Forelimb muscle (tissue), 1 donor: ENCODE data around the gene CABLES2. TPM values are rescaled to one million over a fixed set of nuclear protein-coding genes. Genes with fewer than 3 reads are reported as not detected.

Experiments used
- DNase-seq: peaks from one replicate; pipeline ENCODE4 v3.0.0-alpha.2; 2013; ENCODE audit warnings: low read depth
- polyA plus RNA-seq: library from polyadenylated mRNA; unstranded; fragments of 120-200 nt; gene quantifications from one replicate; pipeline ENCODE4 v1.2.1, GENCODE V29; 2013; ENCODE audit not compliant: insufficient read length

CABLES2 gene
- polyA plus RNA-seq, 1 donor = 4.4 TPM

DNA sequence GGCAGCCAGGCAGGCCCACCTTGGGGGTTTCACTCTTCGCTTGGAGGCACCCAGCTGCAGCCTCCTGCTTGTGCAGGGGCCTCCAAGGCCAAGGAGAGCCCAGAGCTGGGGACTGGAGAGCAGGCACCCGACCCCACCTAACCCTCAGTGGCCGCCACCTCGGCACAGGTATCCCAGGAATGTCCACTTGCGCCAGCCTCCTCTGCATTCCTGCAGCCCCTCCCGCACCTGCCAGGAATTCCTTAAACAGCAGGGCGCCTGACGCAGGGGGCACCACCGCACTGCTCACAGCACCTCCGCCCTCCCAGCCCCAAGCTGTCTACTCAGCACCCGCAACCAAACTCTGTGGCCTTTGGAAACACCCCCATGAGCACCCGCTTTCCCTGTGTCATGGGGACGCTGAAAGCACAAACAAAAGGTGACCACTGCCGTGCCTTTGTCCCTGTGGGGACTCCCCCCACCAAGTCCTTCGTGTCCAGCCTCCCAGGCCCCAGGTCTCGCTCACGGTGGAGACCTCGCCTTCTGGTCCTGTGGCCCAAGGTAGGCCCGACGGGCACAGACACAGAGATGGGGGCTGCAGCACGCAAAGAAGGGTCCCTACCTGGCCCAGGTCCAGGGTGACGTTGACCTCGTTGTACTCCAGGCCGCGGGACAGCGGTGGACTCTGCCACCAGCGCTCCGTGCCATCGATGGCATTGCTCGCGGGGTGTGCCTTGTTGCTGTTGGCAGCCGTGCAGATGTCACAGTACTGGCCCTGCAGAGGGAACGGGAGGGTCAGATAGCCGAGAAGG, 45.1 kb downstream of the CABLES2 start:
- no peak for DNase-seq

GRCh38 chr20:62360854-62361798, 46.0 kb downstream of the CABLES2 start:
- DNase-seq = no peak

DNA sequence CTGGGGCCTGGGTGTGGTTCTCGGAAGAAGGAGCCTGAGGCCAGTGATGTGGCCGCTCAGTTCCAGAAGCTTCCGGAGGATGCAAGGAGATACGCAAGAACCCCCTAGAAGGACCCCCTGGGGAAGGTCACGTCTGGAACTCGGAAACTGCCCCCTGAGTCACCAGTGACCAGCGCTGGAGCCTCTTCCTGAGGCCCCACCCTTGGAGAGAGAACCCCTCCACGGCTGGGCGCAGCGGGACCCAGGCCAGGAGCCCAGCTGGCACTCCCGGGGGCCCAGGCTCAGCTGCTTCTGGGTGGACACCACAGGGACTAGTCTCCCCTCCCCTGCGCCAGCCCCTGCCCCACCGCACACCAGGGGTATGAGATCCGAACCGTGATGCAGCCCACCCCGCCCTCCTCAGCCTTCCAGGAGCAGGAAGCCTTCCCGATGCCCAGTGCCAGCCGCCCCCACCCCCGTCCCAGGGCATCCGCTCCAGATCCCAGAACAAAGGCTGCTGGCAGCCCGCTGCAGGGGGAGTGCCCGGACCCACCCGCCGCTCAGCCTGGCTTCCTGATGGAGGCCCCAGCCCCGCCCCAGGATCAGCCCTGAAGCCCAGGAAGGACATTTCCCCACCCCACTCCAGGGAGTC, 47.5 kb downstream of the CABLES2 start:
- no peak for DNase-seq

- no peak for DNase-seq
These were observed 48.0 kb downstream of the CABLES2 start for GRCh38 chr20:62359043-62359490.

GRCh38 chr20:62358171-62359042, 48.7 kb downstream of the CABLES2 start:
- DNase-seq = no peak

GRCh38 chr20:62357681-62358080, 49.4 kb downstream of the CABLES2 start:
- DNase-seq = no peak

GRCh38 chr20:62357187-62357667, 49.9 kb downstream of the CABLES2 start:
- no peak for DNase-seq

DNA sequence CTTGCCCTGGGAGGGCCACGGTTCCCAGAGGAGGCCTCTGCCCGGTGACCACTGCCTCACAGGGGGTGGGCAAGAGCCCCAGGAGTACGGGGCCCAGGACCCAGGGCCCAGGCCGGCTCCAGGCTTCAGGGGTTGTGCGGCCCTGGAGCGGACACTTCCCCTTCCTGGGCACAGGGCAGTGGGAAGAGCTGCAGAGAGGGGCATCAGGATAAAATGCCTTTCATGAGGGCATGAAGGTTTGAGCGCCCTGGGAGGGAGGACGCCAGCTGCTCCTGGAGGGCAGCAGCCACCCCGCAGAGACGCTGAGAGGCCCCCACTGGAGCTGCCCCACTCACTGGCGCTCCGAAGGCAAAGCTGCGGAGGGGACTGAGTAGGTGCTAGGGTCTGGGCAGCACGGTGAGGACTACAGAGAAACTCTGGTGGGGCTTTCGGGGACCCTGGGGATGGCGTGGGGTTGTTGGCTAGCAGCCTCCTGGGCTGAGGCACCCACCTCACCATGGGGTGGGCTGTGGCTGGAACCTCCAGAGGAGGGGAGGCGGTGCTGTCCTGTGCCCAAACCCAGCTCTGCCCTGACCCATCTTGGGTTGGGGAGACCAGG, 50.4 kb downstream of the CABLES2 start:
- DNase-seq = no peak

- no peak for DNase-seq
These were observed 51.1 kb downstream of the CABLES2 start for GRCh38 chr20:62355878-62356588.

DNA sequence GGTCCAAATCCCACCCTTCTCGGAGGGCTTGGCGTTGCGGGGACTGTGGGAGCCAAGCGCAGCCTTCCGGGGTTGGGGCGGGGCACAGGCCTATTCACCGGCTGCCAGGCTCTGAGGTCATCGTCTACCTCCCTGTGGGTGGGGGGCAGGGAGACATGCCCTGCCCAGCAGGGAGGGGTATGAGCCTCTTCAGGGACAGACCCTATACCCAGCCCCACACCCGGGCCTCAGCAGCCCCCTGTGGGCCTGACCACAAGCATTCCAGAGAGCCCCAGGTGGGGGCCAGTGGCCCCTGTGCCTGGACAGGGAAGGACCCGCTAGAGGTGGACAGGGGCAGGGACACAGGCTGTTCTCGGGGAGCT, 51.6 kb downstream of the CABLES2 start:
- no peak for DNase-seq

DNA sequence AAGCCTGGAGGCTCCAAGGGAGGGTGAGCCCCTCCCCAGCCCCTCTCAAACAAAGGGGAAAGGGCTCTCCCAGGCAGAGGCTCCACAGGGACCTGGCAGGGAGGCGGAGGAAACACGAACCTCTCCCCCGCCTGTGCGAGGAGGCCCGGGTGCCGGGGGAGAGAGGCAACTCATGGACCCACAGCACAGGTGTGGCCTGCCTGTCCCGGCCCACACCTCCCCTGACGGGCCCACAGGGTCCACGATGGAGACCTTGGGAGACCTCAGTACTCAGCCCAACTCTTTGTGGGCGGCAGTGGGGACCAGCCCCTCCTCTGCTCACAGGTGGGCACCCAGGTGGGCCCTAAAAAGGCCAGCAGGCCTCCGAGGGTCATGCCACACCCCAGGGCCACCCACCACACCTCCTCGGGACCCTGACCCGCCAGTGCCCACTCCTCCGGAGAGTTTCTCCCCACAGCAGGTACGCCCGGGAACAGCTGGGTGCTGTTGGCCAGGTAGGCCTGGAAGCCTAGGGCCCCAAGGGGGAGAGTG, 52.2 kb downstream of the CABLES2 start:
- no peak for DNase-seq

DNA sequence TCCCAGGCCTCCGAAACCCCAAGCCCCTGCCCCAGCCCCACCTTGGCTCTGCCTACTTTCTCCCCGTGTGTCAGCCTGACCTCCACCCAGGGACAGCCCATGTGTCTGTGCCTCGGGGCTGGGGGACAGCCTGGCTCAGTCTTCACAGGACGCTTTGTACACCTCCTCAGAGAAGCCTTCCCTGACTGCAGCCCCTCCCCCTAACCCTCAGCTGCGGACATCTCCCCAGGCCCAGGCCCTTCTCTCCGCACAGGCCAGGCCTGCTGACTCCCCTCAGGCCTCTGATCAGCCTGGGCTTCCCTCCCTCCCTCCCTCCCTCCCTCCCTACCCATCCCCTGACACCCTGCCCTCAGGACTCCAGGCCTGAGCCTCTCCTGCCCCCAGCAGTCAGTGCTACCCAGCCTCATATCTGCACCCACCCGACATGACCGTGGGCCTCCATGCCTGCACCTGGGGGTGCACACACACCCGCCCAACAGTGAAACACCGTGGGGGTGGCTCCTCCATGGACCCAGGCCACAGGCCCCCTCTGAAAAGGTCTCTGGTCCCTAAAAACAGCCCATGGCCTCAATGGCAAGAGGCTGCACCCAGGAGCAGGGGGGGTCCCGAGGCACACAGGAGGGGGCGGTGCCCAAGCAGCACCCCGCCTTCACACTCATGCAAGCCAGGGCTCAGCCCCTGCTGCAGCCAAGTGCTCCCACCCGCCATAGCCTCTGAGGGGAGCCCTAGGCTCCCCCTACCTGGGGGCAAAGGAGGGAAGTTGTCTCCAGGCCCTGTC, 52.9 kb downstream of the CABLES2 start:
- no peak for DNase-seq

DNA sequence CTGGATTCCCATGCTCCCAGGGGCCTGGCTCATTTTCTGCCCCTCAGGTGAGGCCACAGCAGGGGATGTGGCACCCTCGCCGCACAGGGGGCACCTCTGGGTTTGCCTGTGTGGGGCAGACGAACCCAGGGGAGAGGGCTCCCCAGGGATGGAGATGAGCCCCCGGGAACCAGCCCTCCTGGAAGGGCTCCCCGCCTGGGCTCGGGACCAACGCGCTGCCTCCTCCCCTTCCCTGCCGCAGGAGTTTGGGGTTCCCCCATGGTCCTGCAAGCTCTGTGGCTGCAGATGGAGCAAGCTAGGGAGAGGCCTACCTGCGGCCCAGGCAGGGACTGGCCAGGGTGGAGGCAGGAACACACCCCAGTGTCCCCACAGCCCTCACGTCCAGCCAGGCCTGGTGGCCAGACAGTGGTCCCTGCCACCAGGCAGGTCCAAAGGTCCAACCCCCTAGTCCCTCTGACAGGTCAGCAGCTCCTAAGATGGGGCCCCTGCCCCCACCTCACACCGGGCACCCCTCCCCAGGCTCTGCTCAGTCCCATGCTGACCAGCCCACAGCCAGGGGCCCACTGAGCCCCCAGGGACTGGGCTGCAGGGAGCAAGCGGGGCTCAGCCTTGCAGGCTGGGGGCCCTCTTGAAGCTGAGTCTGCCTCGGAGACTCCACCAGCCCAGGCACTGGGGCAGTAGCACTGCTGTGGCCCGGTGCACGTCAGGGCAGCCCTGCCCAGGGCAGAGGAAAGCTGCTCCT, 53.6 kb downstream of the CABLES2 start:
- DNase-seq = no peak

- no peak for DNase-seq
These were observed 54.4 kb downstream of the CABLES2 start for GRCh38 chr20:62352402-62353288.

GRCh38 chr20:62351469-62352401, 55.4 kb downstream of the CABLES2 start:
- DNase-seq = no peak
